GM10847 (cell line): ENCODE data around the gene PPCDC.

ENCODE experiments used
- POLR2A ChIP-seq: IDR thresholded peaks from 2 replicates; pipeline ENCODE4 v1.6.1; 2011; ENCODE audit not compliant: insufficient read length; ENCODE audit errors: extremely low read depth

The PPCDC gene

DNA sequence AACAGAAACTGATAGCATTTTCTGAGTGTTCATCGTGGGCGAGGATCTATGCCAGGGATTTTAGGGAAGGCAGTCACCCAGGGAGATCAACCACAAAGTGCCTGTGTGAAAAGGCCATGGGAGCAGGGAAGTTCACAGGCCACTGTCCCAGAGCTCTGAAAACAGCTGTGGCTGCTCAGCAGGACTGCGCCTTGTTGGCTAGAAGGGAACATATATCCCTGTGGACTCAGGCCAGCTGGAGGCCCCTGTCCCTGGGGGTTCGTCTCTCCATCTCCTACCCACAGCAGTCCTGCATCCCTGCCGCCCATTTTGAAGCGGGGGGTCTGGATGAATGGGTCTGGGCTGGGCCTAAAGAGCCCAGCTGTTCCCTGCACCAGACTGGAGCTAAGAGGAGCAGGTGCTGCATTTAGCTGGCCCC, 27.8 kb downstream of the PPCDC start:
- no peak for TF ChIP-seq POLR2A

DNA sequence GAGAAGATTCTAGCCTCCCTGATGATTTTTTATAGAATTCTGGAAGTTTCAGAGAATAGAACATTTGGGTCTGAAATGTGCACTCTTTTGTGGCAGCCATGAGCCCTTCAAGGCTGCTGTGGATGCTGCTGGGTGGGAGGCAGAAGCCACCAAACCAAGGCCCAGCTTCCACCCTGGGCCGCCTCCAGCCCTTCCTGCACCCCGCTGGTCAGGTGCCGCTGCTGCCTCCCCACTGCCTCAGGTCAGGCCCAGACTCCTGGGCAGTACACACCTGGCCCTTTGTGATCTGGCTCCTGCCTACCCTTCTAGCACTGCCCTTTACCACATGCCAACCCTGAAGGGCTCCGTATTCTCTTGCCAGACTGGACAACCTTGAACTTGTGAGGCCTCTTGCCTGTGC, 28.3 kb downstream of the PPCDC start:
- no peak for TF ChIP-seq POLR2A

DNA sequence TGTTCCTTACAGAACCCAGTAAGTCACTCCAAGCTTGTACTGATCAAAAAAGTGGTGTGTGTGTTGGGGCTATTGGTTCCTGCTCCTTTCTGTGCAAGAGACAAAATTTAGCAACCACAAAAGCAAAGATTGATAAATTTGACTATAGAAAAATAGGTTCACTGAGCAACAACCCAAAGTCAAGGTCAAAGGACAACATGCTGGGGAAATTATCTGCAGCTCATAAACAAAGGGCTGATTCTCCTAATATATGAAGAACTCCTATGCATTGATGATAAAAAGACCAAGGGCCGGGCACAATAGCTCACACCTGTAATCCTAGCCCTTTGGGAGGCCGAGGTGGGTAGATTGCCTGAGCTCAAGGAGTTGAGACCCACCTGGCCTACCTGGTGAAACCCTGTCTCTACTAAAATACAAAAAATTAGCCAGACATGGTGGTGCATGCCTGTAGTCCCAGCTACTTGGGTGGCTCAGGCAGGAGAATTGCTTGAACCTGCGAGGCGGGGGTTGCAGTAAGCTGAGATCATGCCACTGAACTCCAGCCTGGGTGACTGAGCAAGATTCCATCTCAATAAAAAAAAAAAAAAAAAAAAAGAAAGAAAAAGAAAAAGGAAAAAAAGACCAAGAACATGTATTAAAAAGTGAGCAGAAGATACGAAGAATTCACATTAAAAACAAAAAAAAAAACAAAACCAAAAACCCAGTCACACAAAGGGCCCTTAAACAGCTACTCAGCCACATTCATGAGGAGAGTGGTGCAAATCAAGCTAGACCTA, 29.8 kb downstream of the PPCDC start:
- TF ChIP-seq POLR2A, result no peak

DNA sequence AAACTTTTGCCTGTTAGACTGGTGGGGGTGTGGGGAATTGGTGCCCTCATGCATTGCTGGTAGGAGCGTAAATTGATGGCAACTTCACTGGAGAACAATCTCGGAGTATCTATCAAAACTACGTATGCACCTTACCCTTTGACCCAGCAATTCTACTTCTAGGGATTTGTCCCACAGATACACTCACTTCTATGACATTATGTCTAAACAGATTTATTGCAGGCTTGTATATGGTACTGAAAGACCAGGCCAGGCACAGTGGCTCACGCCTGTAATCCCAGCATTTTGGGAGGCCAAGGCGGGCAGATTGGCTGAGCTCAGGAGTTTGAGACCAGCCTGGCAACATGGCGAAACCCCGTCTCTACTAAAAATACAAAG, 30.3 kb downstream of the PPCDC start:
- no peak for TF ChIP-seq POLR2A

DNA sequence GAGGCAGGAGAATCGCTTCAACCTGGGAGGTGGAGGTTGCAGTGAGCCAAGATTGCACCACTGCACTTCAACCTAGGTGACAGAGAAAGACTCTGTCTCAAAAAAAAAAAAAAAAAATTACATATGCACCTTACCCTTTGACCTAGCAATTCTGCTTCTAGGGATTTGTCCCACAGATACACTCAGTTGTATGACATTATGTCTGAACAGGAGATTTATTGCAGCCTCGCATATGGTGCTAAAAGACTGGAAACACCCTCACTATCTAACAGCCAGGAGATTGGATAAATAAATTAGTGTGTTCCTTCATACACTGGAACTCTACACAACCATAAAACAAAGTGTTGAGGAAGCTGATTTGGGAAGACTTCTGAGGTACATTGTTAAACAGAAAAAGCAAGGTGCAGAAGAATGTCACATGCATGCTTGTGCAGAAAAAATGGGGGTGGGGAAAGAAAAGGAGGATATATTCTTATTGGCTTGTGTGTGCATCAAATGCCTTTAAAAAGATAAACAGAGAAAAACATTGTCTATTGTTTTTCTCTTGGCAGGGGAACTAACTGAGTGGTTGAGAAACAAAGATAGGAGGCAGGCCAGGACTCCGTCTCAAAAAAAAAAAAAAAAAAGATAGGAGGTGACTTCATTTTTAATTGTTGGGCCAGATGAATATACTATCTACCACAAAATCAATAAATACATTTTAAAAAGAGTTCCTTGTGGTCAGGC, 30.9 kb downstream of the PPCDC start:
- TF ChIP-seq POLR2A, result no peak

DNA sequence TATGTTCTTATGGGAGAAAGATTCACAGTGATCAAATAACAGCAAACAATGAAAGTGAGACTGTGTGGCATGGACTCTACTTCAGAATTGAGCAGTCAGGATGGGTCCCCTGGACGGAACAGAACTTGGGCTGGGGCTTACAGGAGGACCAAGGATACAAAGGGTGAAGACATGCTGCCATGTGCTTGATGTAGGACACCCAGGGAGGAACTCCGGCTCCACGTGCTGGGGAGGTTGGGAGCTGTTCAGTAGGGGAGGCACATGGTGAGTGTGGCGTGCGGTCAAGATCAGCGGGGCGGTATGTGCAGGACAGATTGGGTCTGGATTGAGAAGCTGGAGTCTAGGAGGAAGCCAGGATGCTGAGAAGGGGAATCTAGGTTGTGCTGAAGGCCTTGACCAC, 32.6 kb downstream of the PPCDC start:
- no peak for TF ChIP-seq POLR2A

DNA sequence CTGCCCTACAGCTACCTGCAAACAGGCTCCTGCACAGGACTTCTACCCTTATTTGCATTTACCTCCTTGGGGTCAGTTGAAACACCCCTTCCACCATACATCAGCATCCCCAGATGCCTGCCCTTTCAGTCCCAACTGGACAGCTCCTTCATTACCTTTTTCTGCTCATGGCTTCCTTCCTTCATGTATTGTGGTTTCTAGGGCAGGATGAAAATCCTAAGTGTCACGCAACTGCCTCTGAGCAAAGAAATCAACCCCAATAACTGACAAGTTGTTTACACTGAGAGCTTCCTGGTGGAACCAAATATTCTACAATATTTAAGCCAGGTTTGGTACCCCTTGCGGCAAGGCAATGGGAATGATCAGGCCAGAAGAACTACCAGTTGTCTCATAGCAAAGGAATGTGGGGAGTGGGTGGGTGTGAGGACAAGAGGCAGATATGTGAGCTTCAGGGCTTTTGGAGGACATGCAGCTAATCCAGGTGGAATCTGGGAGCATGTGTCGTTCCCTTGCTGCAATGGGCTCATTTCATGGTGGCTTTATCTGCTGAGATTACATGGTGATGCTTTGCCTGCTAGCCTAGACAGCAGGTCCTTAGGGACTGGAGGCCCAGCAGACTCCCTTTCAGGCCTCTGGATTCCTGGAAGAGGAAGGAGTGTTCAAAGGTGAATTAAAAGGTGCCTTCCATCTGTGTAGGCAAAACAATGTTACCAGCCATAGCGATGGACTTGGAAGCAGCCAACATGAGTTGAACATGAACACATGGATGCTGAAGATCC, 34.9 kb downstream of the PPCDC start:
- no peak for TF ChIP-seq POLR2A

DNA sequence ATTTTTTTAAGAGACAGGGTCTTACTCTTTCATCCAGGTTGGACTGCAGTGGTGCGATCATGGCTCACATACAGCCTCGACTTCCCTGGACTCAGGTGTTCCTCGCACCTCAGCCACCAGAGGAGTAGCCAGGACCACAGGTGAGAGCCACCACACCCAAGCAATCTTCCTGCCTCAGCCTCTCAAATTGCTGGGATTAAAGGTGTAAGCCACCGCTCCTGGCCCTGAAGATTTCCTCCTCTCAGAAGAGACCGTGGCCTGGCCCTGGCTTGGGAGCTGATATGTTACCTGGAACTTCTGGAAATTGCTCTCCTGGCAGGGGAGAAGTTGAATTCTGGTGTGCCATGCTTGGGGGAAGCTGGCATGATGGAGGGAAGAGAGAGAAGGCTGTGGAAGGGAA, 36.2 kb downstream of the PPCDC start:
- TF ChIP-seq POLR2A, result no peak

DNA sequence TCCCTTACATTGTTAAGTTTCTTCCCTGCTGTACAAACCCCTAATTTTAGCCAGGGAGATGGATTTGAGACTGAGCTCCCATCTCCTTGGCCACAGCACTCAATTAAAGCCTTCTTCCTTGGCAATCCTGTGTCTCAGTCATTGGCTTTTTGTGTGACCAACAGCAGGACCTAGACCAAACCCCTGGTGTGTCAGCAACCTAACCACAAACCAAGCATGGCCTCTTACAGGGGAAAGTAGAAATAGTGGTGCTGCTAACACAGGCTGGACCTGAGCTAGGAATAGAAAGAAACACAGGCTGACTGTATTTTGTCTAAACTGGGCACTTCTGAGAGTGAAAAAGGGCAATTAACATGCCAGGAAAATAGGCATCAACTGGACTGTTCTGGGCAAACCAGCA, 37.9 kb downstream of the PPCDC start:
- TF ChIP-seq POLR2A, result no peak

DNA sequence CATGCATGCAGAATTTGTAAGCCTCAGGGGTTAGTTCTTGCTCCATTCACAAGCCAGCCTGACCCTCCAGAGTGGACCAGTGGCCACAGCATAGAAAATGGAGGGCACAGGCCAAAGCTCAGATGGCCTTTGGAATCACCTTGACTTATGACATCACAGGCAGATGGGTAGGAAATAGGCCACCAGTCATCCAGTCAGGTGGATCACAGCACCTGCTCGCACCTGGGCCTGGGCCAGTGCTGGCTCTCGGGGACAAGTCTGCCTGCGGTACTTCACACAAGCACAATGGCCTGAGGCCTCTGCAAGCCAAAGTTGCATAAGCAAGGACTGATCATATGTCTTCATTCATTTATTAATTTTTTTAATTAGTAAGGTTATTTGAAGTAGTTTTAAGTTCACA, 39.3 kb downstream of the PPCDC start:
- TF ChIP-seq POLR2A, result no peak

DNA sequence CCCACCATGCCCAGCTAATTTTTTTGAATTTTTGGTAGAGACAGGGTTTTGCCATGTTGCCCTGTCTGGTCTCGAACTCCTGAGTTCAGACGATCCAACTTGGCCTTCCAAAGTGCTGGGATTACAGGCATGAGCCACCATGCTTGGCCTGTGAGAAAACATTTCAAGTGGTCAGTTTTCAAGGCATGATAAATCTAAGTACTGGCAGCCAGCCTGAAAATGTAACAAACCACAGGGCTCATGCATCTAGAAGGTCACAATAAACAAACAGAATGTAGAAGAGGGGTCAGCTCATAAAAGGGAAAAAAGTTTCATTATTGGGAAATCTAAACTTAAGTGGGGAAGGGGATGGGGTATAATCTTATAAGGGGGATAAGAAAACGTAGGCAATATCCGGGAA, 39.9 kb downstream of the PPCDC start:
- TF ChIP-seq POLR2A, result no peak

DNA sequence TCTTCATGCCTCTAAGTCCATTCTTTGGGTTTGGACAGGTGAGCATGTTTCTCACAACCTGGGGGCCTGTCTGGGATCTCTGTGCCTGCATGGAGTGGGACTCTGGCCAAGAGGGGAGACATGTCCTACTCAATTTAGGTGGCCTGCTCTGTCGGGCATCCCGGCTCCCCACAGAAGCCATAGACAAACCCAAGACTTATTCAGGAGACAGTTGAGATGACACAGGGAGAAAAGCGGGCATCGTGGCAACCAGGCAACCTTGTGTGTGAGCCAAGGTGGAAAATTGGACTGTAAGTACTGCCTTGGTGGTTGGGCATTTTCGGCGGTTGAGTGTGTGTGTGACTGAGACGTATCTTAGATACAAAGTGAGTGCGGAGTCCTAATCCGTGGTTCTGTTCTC, 40.5 kb downstream of the PPCDC start:
- TF ChIP-seq POLR2A, result no peak

DNA sequence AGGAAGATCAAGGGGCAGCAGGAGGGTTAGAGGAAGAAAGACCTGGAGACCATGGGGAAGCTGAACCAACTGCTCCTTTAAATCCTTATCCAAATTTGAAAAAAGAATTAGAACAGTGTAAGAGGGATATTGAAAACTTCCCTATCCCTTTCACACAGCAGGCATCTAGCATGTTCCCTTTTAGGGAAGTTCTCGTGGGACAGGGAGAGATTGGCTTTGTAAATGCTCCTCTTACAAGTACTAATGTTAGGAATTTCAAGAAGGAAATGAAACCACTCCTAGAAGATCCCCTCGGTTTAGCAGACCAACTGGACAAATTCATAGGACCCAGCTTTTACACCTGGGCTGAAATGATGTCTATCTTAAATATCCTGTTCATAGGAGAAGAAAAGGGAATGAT, 41.5 kb downstream of the PPCDC start:
- no peak for TF ChIP-seq POLR2A

DNA sequence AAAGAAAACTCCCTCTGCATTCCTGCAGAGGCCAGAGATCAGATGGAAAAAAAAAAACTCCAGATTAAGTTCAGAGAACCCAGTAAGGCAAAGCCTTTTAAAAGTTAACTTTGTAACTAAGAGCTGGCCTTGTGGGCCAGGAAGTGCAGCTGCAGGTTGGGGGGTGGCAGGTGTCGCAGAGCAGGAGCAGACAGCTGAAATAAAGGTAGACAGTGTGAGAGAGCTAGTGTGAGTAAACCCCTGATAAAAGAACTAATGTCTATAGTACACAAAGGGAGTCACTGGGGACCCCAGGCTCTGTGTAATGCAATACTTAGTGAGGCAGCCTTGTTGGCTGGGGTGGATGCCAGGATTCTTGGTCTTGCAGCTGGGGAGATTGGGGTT, 42.1 kb downstream of the PPCDC start:
- no peak for TF ChIP-seq POLR2A

DNA sequence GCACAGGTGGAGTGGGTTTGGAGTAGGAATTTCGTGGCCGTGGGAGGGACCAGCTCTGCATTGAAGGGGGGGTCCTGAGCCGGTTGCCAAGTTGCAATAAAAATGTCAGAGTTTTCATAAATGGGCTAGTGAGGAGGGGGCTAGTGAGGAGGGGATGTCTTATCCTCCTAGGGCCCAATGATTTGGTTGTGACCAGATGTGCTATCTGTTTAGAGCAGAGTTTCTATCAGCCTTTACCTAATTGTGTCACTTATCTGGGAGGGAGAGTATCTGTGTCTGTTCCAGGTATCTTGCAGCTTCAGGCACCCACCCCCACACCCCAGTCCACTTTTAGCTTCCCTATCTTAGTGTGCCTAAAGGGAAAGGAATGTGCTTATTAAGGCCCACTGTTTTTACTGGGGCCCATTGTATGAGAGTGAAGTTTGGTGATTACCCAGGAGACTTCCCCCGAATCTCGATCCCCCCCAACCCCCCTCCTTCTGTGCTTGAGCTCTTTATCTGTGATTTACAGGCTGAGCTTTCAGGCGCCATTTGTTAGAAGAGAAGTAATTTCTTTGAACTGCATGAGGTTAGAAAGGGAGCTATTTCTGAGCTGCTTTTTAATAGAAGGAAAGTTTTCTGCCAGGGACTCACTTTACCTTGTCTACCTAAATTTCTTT, 42.6 kb downstream of the PPCDC start:
- no peak for TF ChIP-seq POLR2A
